ENCODE data around the gene SIK3.
A peak's percentile ranks its signal among the peaks of the same experiment; 100 is the strongest.
"Not testable (repeated sequence)": the region's sequence is repeated elsewhere in the genome, so short reads cannot be mapped to it uniquely, and the experiment has no call there.

The SIK3 gene

GRCh38 chr11:117044287-117045035 lies 53.8 kb downstream of the SIK3 start:
- no peak for DNase-seq

- no peak for DNase-seq
These were observed 55.5 kb downstream of the SIK3 start for GRCh38 chr11:117042689-117043088.

- no peak for DNase-seq
These were observed 58.3 kb downstream of the SIK3 start for GRCh38 chr11:117039900-117040299.

GRCh38 chr11:117039270-117039669 lies 59.0 kb downstream of the SIK3 start:
- DNase-seq = no peak

DNA sequence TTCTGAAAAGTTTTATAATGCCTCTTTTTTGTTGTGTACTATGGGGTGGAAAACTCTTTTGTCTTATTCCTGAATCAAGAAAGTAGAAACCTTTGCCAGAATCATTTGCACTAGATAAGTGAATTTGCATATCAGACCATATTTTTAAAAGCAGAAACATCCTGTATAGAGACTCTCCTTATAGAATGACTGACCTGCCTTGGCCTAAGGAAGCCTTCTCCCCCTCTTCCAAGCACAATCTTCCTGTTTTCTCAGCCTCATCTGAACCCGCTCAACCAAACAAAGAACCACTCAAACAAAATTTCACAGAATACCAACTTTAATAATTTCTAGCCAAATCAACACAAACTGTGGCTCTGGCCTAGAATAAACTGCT lies 60.3 kb downstream of the SIK3 start:
- DNase-seq = no peak

GRCh38 chr11:117037279-117037974 lies 60.8 kb downstream of the SIK3 start:
- no peak for DNase-seq

DNA sequence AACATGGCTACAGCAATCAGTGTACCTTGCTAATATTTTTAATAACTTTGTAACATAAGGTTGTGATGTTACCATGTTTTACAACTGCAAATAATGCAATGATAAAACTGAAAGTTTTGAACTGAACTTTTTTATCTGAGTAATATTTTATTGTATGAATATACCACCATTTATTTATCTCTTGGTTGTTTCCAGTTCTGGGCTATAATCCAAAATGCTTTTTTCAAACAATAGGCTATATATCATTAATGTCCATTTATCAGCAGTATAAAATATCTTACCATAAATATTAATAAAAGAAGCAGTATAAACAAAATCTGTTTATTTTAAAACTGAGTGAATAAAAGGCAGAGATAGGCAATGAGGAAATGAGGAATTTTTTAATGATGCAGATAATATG lies 63.3 kb downstream of the SIK3 start:
- no peak for DNase-seq

DNA sequence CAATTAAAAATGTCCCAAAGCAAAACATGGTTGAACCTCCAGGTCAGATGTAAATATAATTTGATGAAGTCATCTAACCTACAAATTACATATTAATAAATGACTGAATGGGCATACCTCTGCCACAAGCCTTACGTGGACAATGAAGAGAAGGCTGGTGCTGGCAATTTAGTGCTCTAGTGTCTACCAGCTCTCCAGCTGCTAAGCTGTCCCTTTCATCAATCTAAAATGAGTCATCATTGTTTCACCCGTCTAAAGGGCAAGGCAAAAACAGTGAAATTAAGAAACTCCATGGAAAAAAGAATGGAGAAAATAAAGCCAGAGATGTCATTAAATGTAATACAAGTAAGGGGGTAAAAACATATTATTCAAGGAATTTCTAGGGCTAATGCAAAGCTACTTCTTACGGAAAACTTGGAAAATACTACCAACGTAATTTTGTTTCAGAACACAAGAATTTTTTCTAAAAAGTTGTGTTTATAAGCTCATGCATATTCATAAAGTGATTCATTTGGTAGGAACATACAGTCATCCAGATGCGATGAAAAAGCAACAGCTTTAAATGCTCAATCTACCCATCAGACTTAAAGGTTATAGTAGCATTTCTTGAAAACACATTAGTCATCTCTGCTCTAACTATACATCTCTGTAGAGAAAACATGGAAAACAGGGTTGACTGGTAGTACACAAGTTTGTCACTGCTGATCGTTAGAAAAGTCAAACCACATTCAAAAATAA lies 71.5 kb downstream of the SIK3 start:
- no peak for DNase-seq

DNA sequence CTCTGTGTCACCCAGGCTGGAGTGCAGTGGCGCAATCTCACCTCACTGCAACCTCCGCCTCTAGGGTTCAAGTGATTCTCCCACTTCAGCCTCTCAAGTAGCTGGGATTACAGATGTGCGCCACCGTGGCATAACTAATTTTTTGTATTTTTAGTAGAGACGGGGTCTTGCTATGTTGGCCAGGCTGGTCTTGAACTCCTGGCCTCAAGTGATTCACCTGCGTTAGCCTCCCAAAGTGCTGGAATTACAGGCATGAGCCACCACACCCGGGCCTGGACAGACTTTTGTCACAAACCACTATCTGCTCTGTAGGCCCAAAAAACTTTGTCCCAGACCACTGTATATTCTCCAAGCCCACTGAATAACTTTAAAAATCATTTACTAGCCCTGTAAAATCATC lies 74.5 kb downstream of the SIK3 start:
- DNase-seq = not testable (repeated sequence)

DNA sequence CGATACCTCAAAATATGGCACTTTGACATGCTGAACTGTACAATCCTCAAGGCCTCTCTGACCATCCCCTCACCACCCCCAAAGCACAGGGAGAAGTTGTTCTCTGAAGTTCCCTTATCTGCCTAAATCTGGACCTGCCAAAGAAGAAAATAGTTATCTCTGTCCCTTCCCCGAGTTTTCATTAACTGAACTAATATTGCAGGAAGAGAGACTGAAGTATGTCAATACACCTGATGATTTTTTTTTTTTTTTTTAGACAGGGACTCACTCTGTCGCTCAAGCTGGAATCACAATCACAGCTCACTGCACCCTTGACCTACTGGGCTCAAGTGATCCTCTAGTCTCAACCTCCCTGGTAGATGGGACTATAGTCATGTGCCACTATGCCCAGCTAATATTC lies 75.0 kb downstream of the SIK3 start:
- DNase-seq = no peak

GRCh38 chr11:117022526-117022925 lies 75.7 kb downstream of the SIK3 start:
- no peak for DNase-seq

DNA sequence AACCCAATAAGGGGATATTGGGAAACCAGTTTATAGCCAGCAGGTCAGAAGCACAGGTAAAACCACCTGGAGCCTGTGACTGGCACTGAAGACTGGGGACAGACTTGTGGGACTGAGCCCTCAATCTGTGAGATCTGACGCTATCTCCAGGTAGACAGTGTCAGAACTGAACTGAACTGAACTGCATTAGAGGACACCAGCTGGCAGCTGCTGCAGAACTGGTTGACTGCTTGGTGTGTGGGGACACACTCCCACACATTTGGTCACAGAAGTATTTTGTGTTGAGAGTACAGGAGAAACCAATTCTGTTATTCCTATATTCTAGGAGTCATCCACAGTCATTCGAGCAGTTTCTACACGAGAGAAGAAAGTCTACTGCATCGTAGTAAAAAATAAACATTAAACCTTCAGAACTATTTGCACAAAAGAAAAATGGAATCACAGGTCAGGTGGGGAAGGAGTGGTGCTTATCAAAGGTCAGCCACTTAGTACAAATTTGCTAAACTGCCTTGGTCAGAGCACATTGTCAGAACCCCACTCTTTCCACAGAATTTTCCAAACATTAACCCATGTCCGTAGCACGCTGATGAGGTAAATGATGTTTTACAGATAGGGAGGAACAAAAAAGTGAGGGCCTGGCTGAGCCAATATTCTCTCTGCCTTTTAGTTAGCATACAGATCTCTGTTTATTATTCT lies 77.2 kb downstream of the SIK3 start:
- no peak for DNase-seq

DNA sequence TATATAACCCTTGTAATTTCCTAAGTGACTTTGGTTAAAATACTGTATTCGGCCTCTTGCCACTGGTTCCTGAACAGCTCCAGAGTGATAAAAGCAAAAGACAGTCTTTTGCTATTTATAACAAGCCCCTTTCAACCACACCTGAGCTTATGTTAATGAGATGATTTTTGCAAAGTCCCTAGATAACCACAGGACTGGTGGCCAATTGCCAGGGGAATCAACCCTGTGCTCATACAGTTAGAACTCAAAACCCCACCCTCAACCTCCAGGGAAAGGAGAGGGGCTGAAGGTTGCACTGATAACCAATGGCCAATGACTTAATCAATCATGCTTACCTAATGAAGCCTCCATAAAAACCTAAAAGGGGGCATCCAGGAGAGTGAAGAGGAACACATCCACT lies 77.9 kb downstream of the SIK3 start:
- DNase-seq = peak; percentile 24

DNA sequence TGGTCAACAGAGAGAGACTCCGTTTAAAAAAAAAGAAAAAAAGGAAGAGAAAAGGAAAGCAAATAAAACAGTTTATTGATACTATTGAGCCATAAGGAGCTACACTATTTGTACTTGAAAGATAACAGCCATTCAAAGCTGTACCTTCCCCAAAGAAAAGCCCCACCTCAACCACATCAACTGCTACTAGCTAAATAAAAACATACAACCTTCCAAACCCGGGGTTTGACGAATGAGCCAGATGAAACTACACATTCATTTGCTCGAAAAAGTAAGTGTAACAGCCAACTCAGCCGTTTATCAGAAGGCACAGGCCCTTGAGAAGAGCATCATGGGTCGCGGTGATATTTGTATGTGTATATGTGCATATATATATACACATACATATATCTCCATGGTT lies 78.4 kb downstream of the SIK3 start:
- DNase-seq = no peak

GRCh38 chr11:117017456-117017855 lies 80.8 kb downstream of the SIK3 start:
- DNase-seq = no peak

DNA sequence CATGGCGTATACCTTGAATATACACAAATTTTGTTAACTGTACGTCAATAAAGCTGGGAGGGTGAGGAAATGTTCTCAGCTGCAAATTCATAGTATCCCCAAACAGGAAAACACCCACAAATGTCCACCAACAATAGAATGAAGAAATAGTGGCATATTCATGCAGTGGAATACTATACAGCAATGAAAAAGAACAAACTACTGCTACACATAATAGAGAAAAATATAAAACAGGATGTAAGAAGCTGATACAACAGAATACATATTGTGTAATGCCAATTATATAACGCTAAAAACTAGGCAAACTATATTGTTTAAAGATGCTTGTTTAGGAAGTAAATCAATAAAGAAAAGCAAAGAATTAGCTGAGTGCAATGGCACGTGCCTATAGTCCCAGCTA lies 81.5 kb downstream of the SIK3 start:
- no peak for DNase-seq

DNA sequence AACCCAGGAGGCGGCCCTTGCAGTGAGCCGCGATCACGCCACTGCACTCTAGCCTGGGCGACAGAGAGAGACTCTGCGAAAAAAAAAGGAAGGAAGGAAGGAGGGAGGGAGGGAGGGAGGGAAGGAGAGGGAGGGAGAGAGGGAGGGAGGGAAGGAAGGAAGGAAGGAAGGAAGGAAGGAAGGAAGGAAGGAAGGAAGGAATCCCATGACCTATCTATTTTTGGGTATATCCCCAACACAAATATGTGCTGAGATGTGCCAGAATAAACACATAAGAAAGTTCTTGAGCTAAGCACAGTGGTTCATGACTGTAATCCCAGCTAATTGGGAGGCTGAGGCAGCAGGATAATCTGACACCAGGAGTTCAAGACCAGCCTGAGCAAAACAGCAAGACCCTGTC lies 82.0 kb downstream of the SIK3 start:
- no peak for DNase-seq

DNA sequence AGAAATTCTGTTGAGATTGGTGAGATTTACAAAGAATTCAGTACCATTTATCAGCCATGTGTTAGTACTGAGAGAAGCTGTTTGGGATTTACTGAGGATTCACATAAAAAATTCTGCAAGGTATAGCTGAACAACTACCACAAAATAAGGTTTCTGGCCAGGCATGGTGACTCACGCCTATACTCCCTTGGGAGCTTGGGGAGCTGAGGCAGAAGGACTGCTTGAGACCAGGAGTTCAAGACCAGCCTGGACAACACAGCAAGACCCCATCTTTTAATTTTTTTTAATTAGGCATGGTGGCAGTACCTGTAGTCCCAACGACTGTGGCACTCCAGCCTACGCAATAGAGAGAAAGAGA lies 86.7 kb downstream of the SIK3 start:
- no peak for DNase-seq

GRCh38 chr11:117010808-117011540 lies 87.3 kb downstream of the SIK3 start:
- no peak for DNase-seq

- DNase-seq = no peak
These were observed 88.2 kb downstream of the SIK3 start for GRCh38 chr11:117009905-117010605.

DNA sequence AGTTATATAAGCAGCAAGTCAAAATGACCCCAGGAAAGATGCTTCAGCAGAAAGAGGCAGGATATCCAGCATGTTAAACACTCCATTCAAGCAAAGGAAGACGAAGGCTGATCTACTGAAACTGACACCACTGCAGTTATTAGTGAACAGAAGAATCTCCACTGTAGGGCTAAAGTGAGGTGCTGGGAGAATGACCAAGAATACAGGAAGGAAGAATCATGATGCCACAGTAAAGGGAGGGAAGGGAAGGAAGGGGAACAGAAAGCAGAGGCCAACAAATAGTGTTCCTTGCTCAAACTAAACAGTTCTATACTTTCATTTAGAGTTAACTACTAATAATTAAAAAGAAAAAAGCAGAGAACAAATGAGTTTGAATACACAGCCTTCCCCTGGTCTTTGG lies 92.5 kb downstream of the SIK3 start:
- no peak for DNase-seq

- DNase-seq = no peak
These were observed 95.5 kb downstream of the SIK3 start for GRCh38 chr11:117002639-117003299.

Measured in activated CD8-positive, alpha-beta memory T cell treated with anti-CD3 and anti-CD28 coated beads, Interleukin-2, amount 50 U/mL, for 4 hours (primary cell).